Right lobe of liver (tissue), 6 donors: ENCODE results near the gene OPRL1. TPM values are rescaled to one million over a fixed set of nuclear protein-coding genes. Genes with fewer than 3 reads are reported as not detected.

Source experiments
- ATAC-seq, 4 donors: fragments of 200-7000 bp; cut with Tn5 transposase; one replicate each; pipeline ENCODE4 v1.9.1; 2020; ENCODE audit warnings: mild to moderate bottlenecking in 4 of 4, moderate library complexity in 4 of 4
- DNase-seq, 3 donors: peaks; one replicate each; pipeline ENCODE4 v3.0.0-alpha.2; 2020
- H3K27ac ChIP-seq, 3 donors: fragments of 200-600 bp; one replicate each; pipeline ENCODE4 v1.8.0; 2022
- H3K27me3 ChIP-seq, 2 donors: fragments of 200-600 bp; one replicate each; pipeline ENCODE4 v1.8.0; 2022
- H3K36me3 ChIP-seq, 4 donors: fragments of 200-600 bp; sonication (generic) in 1 of 4; one replicate each; pipeline versions ENCODE4 v1.5.1 to v1.8.0; 2017 to 2022; ENCODE audit warnings: control low read depth in 1 of 4
- H3K4me1 ChIP-seq, 4 donors: fragments of 200-600 bp; sonication (generic) in 1 of 4; one replicate each; pipeline versions ENCODE4 v1.5.1 to v1.8.0; 2017 to 2022; ENCODE audit warnings: control low read depth in 1 of 4
- H3K4me3 ChIP-seq, 3 donors: fragments of 200-600 bp; one replicate each; pipeline ENCODE4 v1.8.0; 2022
- H3K9me3 ChIP-seq, 4 donors: fragments of 200-600 bp; sonication (generic) in 1 of 4; one replicate each; pipeline versions ENCODE4 v1.5.1 to v1.8.0; 2017 to 2022; ENCODE audit warnings: control low read depth in 1 of 4
- POLR2A ChIP-seq: fragments of 450-650 bp; IDR thresholded peaks from one replicate; pipeline ENCODE4 v1.6.1; 2017; ENCODE audit warnings: antibody characterized with exemption, mild to moderate bottlenecking
- WGBS: methylation state at CpG from one replicate; pipeline ENCODE4 v1.1.6; 2018; ENCODE audit warnings: low coverage, low lambda C conversion rate; ENCODE audit not compliant: insufficient coverage; ENCODE audit errors: missing lambda C conversion rate; 5-methylcytosine and 5-hydroxymethylcytosine counted together
- intact Hi-C, 2 donors: fragments of 100-400 bp; cut with DNase I; formaldehyde crosslinking; loops; one replicate each; pipeline versions ENCODE4 v1.11.2 to v1.14.1; 2022
- total RNA-seq, 6 experiments: library from RNA; depleted of rRNA in 2 of 6; stranded (reverse); fragments of >200 nt in 2 of 6; fragmentation: NEBNext Ultra II Directional in 3 of 6; extraction: Animal tissue kit (Norgen Biotek cat#: 25700) in 3 of 6; gene quantifications; one replicate each; pipeline versions ENCODE4 v1.1.0 to v1.2.4, GENCODE V29; 2016 to 2023
- TF ChIP-seq, protein P1 (sequence below), 4 donors: fragments of 200-600 bp in 3 of 4; fragments of 450-650 bp in 1 of 4; IDR thresholded peaks; one replicate each; pipeline versions ENCODE4 v1.5.1 to v1.8.0; 2016 to 2022; ENCODE audit warnings: antibody characterized with exemption in 4 of 4, mild to moderate bottlenecking in 2 of 4
- donor health status: DM: no; HTN: yes; CAD: no.
- donor health status: DM: no; HTN: no; CAD: no.
- donor health status: DM: no; HTN: no; CAD: no.
- donor health status: DM: no; HTN: yes; CAD: no.
- donor health status: DM: no; HTN: yes; CAD: no.

The OPRL1 gene
- total RNA-seq, 6 experiments from 2014 or later = 0.13 to 0.32 (median 0.25) TPM; not detected in 1

DNA sequence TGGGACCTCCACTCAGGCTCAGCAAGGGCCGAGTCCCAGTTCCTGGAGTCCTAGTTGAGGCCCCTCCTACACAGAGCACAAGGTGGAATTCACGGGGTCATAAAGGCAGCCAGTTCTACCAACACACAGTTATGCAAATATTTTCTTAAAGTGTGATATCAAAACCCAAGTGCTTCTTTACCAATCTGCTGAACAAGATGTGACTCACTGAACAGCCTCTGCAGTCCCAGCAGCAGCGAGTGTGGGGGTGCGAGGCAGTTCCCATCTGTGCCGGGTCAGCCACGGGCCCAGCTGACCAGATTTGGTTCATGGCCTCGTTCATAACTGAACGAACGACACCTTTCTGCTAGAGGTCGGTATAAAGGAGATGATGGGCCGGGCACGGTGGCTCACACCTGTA is 21.3 kb upstream of the OPRL1 start:
- DNase-seq = no peak
- Histone ChIP-seq H3K36me3 (no peaks in the 10 kb centered on the region), H3K4me3 (no peak overlapping the region), H3K4me1 (peaks cover 0 to 5% (median 1%) of the 10 kb centered on the region in 4 donors), H3K27ac (no peak overlapping the region), H3K27me3 (no peaks in the 10 kb centered on the region), H3K9me3 (no peaks in the 10 kb centered on the region)
- intact Hi-C loops = no loop called here
- ATAC-seq = no peak
- WGBS = 63% methylated on average over 8 of the region's 12 CpGs
- TF ChIP-seq, protein P1, sequence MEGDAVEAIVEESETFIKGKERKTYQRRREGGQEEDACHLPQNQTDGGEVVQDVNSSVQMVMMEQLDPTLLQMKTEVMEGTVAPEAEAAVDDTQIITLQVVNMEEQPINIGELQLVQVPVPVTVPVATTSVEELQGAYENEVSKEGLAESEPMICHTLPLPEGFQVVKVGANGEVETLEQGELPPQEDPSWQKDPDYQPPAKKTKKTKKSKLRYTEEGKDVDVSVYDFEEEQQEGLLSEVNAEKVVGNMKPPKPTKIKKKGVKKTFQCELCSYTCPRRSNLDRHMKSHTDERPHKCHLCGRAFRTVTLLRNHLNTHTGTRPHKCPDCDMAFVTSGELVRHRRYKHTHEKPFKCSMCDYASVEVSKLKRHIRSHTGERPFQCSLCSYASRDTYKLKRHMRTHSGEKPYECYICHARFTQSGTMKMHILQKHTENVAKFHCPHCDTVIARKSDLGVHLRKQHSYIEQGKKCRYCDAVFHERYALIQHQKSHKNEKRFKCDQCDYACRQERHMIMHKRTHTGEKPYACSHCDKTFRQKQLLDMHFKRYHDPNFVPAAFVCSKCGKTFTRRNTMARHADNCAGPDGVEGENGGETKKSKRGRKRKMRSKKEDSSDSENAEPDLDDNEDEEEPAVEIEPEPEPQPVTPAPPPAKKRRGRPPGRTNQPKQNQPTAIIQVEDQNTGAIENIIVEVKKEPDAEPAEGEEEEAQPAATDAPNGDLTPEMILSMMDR (IDR thresholded peaks at IDR 0.05) = no peak
- no peak for TF ChIP-seq POLR2A

DNA sequence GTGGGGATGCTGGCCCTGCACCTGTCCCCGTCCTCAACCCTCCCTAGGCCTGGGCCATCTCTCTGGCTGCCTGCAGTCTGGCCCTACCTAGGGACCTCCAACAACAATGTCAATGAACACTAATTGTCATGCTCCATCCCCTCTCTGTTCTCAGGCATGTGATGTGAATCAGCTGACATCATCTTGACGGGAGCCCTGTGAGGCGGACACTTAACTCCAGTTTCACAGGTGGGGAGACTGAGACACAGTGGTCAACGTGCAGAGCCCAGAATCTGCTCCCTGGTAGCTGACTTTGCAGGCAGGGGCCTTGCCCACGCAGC is 17.6 kb upstream of the OPRL1 start:
- intact Hi-C loops = no loop called here
- no peaks in the 10 kb centered on the region for H3K9me3 ChIP-seq
- ATAC-seq (no peak), DNase-seq (no peak)
- H3K27ac ChIP-seq = peak overlapping the region in 2 of 3 donors; percentile 8 to 84
- H3K4me1 ChIP-seq = peaks cover 0 to 37% (median 17%) of the 10 kb centered on the region in 4 donors
- no peaks in the 10 kb centered on the region for H3K27me3 ChIP-seq
- peak overlapping the region; percentile 69 to 97 (median 87) for H3K4me3 ChIP-seq
- WGBS = 53% methylated on average over 2 of the region's 5 CpGs
- TF ChIP-seq, protein P1 (IDR thresholded peaks at IDR 0.05) = no peak
- TF ChIP-seq POLR2A = no peak
- H3K36me3 ChIP-seq = no peaks in the 10 kb centered on the region

DNA sequence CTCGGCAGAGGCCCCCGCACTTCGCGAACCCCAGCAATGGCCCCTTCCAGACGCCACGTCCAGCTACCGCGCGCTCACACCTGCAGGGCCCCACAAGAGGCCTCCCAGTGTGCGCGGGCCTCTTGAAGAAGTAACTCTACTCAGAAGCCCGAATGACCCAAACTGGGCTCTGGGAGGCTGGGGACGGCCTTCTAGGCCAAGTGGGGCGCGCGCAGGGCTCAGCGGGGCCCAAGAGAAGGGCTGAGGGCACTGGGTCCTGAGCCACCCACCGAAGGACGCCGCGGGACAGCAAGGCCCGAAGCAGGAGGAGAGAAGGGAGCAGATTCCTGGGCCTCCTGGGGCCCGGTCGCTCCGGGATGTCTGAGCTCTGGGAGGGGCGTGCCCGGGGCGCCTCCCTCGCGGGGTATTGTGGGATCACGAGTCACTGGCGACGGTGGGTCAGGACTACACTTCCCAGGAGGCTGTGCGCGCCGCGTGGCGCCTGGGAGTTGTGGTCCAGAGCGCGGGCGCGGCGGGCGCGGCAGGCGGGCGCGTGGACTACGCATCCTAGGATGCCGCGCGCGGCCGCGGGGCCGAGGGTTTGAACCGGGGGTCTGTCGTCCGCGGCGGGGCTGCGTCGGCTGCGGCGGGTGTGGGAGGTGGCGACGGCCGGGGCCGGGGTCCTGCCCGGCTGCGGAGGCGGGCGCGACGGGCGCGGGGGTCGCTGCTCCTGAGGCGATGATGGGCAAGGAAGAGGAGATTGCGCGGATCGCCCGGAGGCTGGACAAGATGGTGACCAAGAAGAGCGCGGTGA is 17.1 kb upstream of the OPRL1 start, which contains the start of gene TCEA2:
Gene TCEA2 (plus strand): TSS at position 603 of the 793 bp plus-strand sequence. CDS start 115 bp downstream, at position 718.
- 0% methylated on average over 18 of the region's 85 CpGs for WGBS
- H3K4me3 ChIP-seq = peak within 1 kb of the TSS; percentile 69 to 97 (median 87)
- intact Hi-C loops = no loop called here
- DNase-seq = peak; percentile 97 to 98 (median 97)
- peaks cover 0 to 42% (median 17%) of the 10 kb centered on the region in 4 donors for H3K4me1 ChIP-seq
- no peaks in the 10 kb centered on the region for H3K36me3 ChIP-seq
- H3K27ac ChIP-seq = peak within 1 kb of the TSS; percentile 60 to 84 (median 84)
- H3K27me3 ChIP-seq = no peaks in the 10 kb centered on the region
- ATAC-seq = peak; percentile 63 to 87 (median 80)
- TF ChIP-seq, protein P1 (IDR thresholded peaks at IDR 0.05) = no peak
- peak; percentile 79 for TF ChIP-seq POLR2A
- H3K9me3 ChIP-seq = no peaks in the 10 kb centered on the region

DNA sequence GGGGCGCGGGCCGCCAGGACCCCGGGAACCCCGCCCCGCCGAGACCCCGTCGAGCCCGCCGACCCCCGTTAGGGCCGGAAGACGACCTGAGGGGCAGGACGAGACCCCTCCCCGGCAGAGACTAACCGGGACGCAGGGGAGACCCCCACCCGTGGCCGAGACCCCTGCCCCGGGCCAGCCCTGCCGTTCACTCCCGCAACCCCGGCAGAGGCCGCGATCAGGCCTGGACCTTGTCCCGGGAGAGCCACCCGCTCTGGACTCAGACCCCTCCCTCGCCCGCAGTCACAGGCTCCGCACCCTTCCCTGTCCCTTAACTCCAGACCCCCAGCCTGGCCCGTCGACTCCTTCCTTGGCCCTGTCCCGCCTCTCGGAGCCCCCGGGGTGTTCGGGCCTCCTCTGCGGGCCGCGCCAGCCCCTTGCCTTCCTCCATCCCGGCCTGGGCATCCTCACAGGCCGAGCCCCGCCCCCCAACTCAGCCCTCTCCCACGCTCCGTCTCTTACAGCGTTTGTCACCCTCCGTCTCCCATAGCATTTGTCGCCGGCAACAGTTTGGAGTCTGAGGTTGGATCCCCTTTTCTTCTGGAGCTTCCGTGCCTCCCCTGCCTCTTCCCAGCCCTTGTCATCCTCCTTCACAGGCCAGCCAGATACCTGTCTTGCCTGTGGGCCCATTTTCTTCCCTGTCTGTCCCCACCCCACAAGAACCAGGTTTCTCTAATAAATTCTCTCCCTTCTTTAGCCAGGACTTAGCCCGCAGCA is 16.3 kb upstream of the OPRL1 start:
- Histone ChIP-seq H3K4me1 (peaks cover 0 to 42% (median 17%) of the 10 kb centered on the region in 4 donors), H3K27me3 (no peaks in the 10 kb centered on the region), H3K27ac (peak overlapping the region; percentile 60 to 84 (median 84)), H3K9me3 (no peaks in the 10 kb centered on the region), H3K4me3 (peak overlapping the region; percentile 69 to 97 (median 87)), H3K36me3 (no peaks in the 10 kb centered on the region)
- intact Hi-C loops = no loop called here
- peak in 1 of 3 donors; percentile 76 for DNase-seq
- 3% methylated on average over 21 of the region's 51 CpGs for WGBS
- TF ChIP-seq, protein P1 (IDR thresholded peaks at IDR 0.05) = no peak
- TF ChIP-seq POLR2A = no peak
- ATAC-seq = peak in 3 of 4 donors; percentile 0 to 3 (median 3)
